SH-SY5Y (cell line): ENCODE measurements around the gene GPR17.

ENCODE experiments used
- GATA2 ChIP-seq: IDR thresholded peaks from 2 replicates; pipeline ENCODE4 v1.6.1; 2011; ENCODE audit warnings: mild to moderate bottlenecking, low read depth, low read length
- GATA3 ChIP-seq: IDR thresholded peaks from 2 replicates; pipeline ENCODE4 v1.6.1; 2011; ENCODE audit warnings: low read depth, mild to moderate bottlenecking, low read length, moderate library complexity

- TF ChIP-seq GATA3 (no peak), GATA2 (no peak)
Observed at GRCh38 chr2:127650041-127650784, 4.3 kb downstream of the GPR17 start.
